NCI-H2029 treated with DMSO at 0.1 percent for 48 hours (cell line): ENCODE measurements around the gene P2RX7.
A peak's percentile ranks its signal among the peaks of the same experiment; 100 is the strongest.

Experiments
- DNase-seq: peaks from one replicate; lab custom pipeline; 2025; lab: John Stamatoyannopoulos, UW

P2RX7 gene

GRCh38 chr12:121110211-121110940, 22.3 kb upstream of the P2RX7 start:
- peak; percentile 52 for DNase-seq

DNA sequence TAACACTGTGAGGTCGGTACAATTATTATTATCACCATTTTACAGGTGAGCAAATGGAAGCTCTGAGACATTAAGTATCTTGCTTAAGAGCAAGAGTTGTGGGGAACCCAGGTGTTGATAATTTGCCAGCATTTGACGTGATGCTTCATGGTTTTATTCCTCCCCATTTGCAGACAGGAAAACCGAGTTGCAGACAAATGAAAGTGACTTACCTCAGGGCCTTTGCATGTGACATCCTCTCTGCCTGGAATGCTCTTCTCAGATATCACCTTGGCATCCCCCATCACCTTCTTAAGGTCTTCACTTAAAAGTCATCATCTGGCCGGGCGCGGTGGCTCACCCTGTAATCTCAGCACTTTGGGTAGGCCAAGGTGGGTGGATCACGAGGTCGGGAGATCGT, 21.0 kb upstream of the P2RX7 start:
- no peak for DNase-seq

- no peak for DNase-seq
Observed at GRCh38 chr12:121112496-121112895, 20.2 kb upstream of the P2RX7 start.

DNA sequence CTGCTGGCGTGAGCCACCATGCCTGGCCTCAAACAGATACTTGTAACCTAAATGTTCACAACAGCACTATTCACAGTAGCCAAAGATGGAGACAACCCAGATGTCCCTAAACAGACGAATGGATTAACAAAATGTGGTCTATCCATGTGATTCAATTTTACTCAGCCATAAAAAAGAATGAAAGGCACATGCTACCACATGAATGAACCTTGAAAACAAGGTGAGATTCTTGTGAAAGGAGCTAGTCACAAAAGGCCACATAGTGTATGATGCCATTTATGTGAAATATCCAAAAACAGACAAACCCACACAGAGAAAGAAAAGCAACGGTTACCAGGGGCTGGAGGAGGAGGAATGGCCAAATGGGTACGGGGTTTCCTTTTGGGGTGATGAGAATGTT, 19.6 kb upstream of the P2RX7 start:
- no peak for DNase-seq

- DNase-seq: no peak
Observed at GRCh38 chr12:121114019-121114639, 18.5 kb upstream of the P2RX7 start.

DNA sequence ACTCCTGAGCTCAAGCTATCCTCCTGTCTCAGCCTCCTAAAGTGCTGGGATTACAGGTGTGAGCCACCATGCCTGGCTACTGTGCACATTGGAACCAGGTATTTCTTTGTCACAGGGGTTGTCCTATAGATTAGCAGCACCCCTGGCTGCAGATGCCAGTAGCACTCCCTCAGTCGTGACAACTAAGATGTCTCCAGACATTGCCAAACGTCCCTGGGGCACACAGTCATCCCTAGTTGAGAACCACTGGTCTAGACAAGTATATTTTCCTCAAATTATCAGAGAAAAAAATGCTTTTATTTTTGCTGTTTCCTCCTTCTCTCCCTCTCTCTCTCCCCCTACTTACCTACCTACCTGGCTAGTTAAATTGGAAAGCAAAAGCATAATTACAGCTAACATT, 17.9 kb upstream of the P2RX7 start:
- no peak for DNase-seq

- no peak for DNase-seq
Observed at GRCh38 chr12:121115530-121115929, 17.1 kb upstream of the P2RX7 start.

DNA sequence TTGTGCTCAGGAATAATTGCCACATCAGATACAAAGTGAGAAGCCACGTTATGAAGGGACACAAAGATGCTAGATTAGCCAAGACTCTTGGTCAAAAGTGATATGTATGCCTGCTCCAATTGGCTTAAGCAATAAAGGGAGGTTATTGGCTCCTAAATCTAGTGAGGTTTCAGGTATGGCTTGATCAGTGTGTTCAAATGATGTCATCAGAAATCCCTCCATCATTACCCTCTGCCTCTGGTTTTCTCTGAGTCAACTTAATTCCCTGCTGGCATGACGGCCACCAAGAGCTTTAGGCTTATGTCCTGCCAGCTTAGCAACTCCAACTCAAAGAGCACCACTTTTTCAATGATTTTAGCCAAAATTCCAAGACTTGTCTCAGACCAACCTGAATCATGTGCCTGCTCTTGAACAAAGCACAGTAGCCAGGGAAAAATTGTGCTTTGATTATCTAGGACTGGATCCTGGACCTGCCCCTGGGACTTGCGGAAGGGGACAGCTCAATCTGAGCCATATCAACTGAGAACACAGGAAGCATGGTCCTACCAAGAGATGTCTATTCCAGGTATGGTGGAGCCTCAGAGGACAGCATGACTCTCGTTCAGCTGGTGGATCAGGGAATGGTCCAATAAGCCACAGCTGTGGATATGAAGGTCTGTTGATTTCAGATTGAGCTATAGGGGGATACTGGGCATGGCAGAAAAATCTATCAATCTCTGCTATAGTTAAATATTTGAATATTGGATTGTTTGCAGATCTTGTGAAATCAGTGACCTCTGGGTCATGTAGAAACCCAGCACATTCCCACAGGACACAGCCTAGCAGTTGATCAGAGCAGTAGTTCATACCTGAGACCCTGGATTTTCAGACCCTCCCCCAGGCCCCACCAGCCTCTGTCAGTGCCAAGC, 16.1 kb upstream of the P2RX7 start:
- DNase-seq: no peak

- no peak for DNase-seq
Observed at GRCh38 chr12:121117226-121117777, 15.4 kb upstream of the P2RX7 start.

DNA sequence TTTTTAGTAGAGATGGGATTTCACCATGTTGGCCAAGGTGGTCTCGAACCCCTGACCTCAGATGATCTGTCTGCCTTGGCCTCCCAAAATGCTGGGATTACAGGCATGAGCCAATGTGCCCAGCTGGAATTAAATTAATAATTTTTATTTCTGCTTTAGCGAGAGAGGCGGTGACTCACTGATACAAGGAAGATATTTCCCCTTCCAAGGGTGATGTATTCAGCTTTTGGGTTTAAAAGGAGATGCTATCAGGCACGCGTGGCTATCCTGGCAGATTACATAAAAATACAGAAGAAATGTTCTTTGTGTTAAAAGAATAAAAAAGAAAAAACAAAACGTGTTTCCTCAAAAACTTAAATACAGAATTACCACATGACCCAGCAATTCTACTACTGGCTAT, 12.4 kb upstream of the P2RX7 start:
- DNase-seq: no peak

DNA sequence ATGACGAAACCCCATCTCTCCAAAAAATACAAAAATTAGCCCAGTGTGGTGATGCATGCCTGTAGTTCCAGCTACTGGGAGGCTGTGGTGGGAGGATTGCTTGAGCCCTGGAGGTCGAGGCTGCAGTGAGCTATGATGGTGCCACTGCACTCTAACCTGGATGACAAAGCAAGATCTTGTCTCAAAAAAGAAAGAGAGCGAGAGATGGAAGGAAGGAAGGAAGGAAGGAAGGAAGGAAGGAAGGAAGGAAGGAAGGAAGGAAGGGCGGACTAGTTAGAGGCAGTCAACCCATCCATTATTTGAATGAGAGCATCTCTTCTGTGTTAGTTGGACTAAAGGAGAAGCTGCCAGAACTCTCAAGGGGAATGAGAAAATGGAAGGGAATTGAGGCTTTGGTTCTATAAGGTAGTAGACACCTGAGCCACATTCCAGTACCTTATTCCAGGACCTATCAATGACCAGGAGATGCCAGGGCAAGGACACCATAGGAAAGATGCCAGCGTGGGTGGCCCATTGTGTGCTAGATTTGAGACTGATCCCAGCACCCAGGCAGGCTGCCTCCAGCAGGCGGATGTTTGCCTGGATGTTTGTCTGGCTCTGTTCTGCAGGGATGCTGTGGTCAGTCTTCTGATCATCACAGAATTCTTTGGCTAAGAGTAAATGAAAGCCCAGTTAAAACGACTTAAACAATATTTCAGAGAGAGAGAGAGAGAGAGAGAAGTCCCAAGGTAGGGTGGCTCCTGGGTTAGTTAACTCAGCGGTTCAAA, 11.5 kb upstream of the P2RX7 start:
- DNase-seq: no peak

- DNase-seq: no peak
Observed at GRCh38 chr12:121121805-121122204, 10.9 kb upstream of the P2RX7 start.

GRCh38 chr12:121123488-121123887, 9.2 kb upstream of the P2RX7 start:
- DNase-seq: no peak

GRCh38 chr12:121124402-121125109, 8.1 kb upstream of the P2RX7 start:
- no peak for DNase-seq

DNA sequence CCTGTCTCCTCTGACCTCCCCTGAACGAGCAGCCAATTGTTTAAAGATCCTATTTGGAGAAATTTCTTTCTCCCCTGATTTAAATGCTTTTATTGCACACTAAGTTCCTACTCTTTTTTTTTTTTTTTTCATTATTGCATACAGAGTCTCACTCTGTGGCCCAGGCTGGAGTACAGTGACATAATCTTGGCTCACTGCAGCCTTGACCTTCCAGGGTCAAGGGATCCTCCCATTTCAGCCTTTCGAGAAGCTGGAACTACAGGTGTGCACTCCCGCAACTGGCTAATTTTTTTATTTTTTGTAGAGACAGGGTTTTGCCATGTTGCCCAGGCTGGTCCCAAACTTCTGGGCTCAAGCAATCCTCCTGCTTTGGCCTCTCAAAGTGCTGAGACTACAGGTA, 5.2 kb upstream of the P2RX7 start:
- no peak for DNase-seq

DNA sequence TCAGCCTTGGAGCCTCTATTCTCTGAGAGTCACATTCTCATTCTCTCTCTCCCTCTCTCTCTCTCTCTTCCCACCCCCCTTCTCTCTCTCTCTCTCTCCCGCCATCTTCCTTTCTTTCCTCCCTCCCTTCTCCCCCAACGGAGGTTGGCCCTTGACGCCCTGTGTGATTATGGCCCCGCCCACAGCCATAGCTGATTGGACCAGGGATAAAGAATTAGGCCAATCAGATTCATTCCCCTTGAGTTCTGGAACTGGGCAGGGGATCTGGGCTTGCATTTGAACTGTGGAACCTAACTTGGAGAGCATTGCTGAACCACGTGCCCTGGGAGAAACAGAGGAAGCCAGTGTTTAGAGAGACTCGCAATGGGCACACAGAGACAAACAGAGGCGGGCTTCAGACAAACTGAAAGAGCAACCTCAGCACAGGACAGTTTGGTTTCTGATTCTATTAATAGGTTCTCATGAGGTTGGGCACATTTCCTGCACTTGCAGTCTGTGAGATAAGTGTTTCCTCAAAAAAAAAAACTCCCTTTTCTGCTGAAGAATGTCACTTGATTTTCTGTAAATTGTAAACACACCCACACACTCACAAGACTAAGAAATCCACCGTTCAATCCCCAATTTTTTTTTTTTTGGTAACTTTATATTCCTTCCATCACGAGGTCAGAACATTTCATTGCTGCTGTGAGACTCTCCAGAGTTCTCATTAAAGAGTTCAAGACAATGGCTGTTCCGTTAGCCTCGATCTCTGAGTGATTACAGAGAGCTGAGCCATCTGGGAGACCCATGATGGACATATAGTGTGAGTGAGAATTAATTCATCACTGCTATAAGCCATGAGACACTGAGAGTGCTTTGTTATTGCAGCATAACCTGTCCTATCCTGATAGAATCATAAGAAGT, 3.5 kb upstream of the P2RX7 start:
- DNase-seq: peak; percentile 85

GRCh38 chr12:121129811-121130147, 2.9 kb upstream of the P2RX7 start:
- DNase-seq: no peak

DNA sequence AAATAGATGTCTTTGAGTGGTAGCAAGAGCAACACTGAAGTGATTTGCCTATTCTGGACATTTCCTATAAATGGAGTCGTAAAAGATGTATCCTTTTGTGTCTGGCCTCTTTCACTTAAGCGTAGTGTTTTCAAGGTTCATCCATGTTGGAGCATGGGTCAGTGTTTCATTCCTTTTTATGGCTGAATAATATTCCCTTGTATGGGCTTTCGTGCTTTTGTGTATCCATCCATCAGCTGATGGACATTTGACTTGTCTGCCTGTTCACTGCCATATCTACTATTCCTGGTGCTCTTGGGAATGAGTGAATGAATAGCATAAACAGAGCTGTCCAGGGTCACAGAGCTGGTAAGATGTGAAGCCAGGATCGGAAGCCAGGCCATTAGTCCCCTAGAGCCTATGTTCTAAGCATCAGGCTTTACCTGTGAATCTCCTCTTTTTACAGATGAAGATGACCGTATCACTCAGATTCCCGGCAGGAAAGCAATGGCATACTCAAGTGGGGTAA, 1.8 kb upstream of the P2RX7 start:
- DNase-seq: no peak

DNA sequence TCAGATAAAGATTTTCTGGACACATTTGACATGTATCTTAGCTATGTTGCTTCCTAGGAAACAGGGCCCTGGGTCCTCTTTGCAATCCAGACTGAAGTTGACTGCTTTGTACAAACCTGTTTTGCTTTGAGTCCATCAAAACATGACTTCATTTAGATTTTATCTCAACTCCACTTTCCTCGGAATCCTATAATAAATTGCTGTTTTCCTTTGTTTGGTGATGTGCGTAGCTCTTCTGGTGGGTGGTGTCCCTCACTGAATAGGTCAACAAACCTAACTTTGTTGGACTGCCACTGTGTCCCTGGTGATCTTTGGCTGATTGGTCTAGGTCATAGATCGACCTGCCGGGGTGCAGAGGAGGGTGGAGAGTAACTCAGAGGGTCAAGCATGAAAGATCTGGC, 735 bp upstream of the P2RX7 start:
- DNase-seq: no peak

- no peak for DNase-seq
Observed at GRCh38 chr12:121133838-121134237, 1.2 kb downstream of the P2RX7 start.
